SK-N-SH (cell line): ENCODE measurements around the gene LPAR1. TPM values are rescaled to one million over a fixed set of nuclear protein-coding genes. Genes with fewer than 3 reads are reported as not detected.
"Not testable (repeated sequence)": the region's sequence is repeated elsewhere in the genome, so short reads cannot be mapped to it uniquely, and the experiment has no call there.

Source experiments
- CTCF ChIA-PET: fragments of 300-600, 350-600 bp; formaldehyde crosslinking; extraction: SDS; loops from one replicate; lab custom pipeline; 2021; lab: Yijun Ruan, JAX
- POLR2A ChIA-PET: fragments of 350-600 bp; sonication (Branson Sonifier 250); formaldehyde crosslinking; extraction: SDS; loops from one replicate; lab custom pipeline; 2020; ENCODE audit warnings: antibody characterized with exemption, inconsistent platforms; lab: Yijun Ruan, JAX
- DNase-seq: peaks from one replicate; pipeline ENCODE4 v3.0.0; 2012
- H2AFZ ChIP-seq: fragments of 200-600 bp; sonication (generic); 2 replicates; pipeline ENCODE4 v1.8.1; 2016; ENCODE audit warnings: antibody characterized with exemption, mild to moderate bottlenecking, low read depth
- H3F3A ChIP-seq: fragments of 200-600 bp; sonication (generic); replicated peaks from 2 replicates; pipeline ENCODE3; 2016; ENCODE audit warnings: antibody characterized with exemption, mild to moderate bottlenecking; ENCODE audit not compliant: insufficient read depth
- H3K27ac ChIP-seq, 2 experiments: fragments of 200-500 bp in 1 of 2; fragments of 200-600 bp in 1 of 2; sonication (Bioruptor generic) in 1 of 2; sonication (generic), shearing (Covaris generic) in 1 of 2; 2 replicates each; pipeline versions ENCODE4 v1.5.1 to v1.6.1; 2014 to 2016; ENCODE audit warnings: low read depth in 2 of 2, inconsistent platforms in 1 of 2, low read length in 1 of 2, mild to moderate bottlenecking in 1 of 2, mixed read lengths in 1 of 2
- H3K27me3 ChIP-seq: fragments of 200-600 bp; sonication (generic), shearing (Covaris generic); 2 replicates; pipeline ENCODE4 v1.6.1; 2016; ENCODE audit warnings: mixed run types; ENCODE audit not compliant: insufficient read depth
- H3K36me3 ChIP-seq, 2 experiments: fragments of 200-500 bp in 1 of 2; fragments of 200-600 bp in 1 of 2; sonication (Bioruptor generic) in 1 of 2; sonication (generic) in 1 of 2; replicated peaks in 1 of 2; 2 replicates each; pipeline versions ENCODE3 to v1.5.1; 2014 to 2016; ENCODE audit warnings: low read length in 1 of 2, mild to moderate bottlenecking in 1 of 2; ENCODE audit not compliant: insufficient read depth in 2 of 2, control insufficient read depth in 1 of 2
- H3K4me1 ChIP-seq, 2 experiments: fragments of 200-500 bp in 1 of 2; fragments of 200-600 bp in 1 of 2; sonication (Bioruptor generic) in 1 of 2; sonication (generic), shearing (Covaris generic) in 1 of 2; 2 replicates each; pipeline versions ENCODE4 v1.5.1 to v1.6.1; 2014 to 2016; ENCODE audit warnings: low read depth in 1 of 2, low read length in 1 of 2, mixed run types in 1 of 2; ENCODE audit not compliant: insufficient read depth in 2 of 2, control insufficient read depth in 1 of 2
- H3K4me2 ChIP-seq: fragments of 200-600 bp; sonication (generic), shearing (Covaris generic); 2 replicates; pipeline ENCODE4 v1.6.1; 2017; ENCODE audit warnings: mixed run types
- H3K4me3 ChIP-seq, 2 experiments: fragments of 200-500 bp in 1 of 2; fragments of 200-600 bp in 1 of 2; sonication (Bioruptor generic) in 1 of 2; sonication (generic), shearing (Covaris generic) in 1 of 2; 2 replicates each; pipeline versions ENCODE4 v1.5.1 to v1.8.1; 2014 to 2016; ENCODE audit warnings: low read depth in 2 of 2, inconsistent platforms in 1 of 2, low read length in 1 of 2, mild to moderate bottlenecking in 1 of 2, mixed read lengths in 1 of 2, moderate library complexity in 1 of 2
- H3K79me2 ChIP-seq: fragments of 200-600 bp; sonication (generic); 2 replicates; pipeline ENCODE4 v1.8.1; 2017; ENCODE audit warnings: mild to moderate bottlenecking; ENCODE audit not compliant: insufficient read depth
- H3K9ac ChIP-seq: fragments of 200-600 bp; sonication (generic); 2 replicates; pipeline ENCODE4 v1.6.1; 2017; ENCODE audit warnings: mixed run types
- H3K9me2 ChIP-seq: fragments of 200-600 bp; sonication (generic); 2 replicates; pipeline ENCODE4 v1.6.1; 2017; ENCODE audit warnings: mixed run types
- H3K9me3 ChIP-seq: fragments of 200-600 bp; sonication (generic); 2 replicates; pipeline ENCODE4 v1.6.1; 2017; ENCODE audit warnings: mixed run types, mild to moderate bottlenecking, moderate library complexity
- H4K20me1 ChIP-seq: fragments of 200-600 bp; sonication (generic); 2 replicates; pipeline ENCODE4 v1.6.1; 2017; ENCODE audit warnings: mild to moderate bottlenecking, mixed run types; ENCODE audit not compliant: insufficient read depth
- ELF1 ChIP-seq: IDR thresholded peaks from 2 replicates; pipeline ENCODE4 v1.4.0; 2012
- EP300 ChIP-seq, 2 experiments: IDR thresholded peaks; 2 replicates each; pipeline versions ENCODE4 v1.4.0 to v1.6.1; 2012; ENCODE audit warnings: borderline replicate concordance in 1 of 2, low read depth in 1 of 2, low read length in 1 of 2
- EZH2phosphoT487 ChIP-seq: fragments of 200-600 bp; sonication (generic); IDR thresholded peaks from 2 replicates; pipeline ENCODE4 v1.6.1; 2017; ENCODE audit warnings: low read depth, mixed run types, mild to moderate bottlenecking, antibody characterized with exemption, moderate library complexity, borderline replicate concordance
- FOSL2 ChIP-seq: IDR thresholded peaks from 2 replicates; pipeline ENCODE4 v1.4.0; 2012; ENCODE audit warnings: low read depth, mild to moderate bottlenecking, moderate library complexity, borderline replicate concordance
- FOXJ3 ChIP-seq: sonication (generic); formaldehyde crosslinking; IDR thresholded peaks from 2 replicates; pipeline ENCODE4 v1.5.1; 2020; ENCODE audit warnings: mild to moderate bottlenecking, missing genetic modification reagents
- JUND ChIP-seq: IDR thresholded peaks from 2 replicates; pipeline ENCODE4 v1.4.0; 2012
- NRF1 ChIP-seq: IDR thresholded peaks from 2 replicates; pipeline ENCODE4 v1.6.1; 2012; ENCODE audit warnings: low read depth, mild to moderate bottlenecking, low read length
- POLR2AphosphoS5 ChIP-seq: IDR thresholded peaks from 2 replicates; pipeline ENCODE4 v1.6.1; 2012; ENCODE audit warnings: low read depth, low read length
- RAD21 ChIP-seq: IDR thresholded peaks from 2 replicates; pipeline ENCODE4 v1.6.1; 2012; ENCODE audit warnings: mild to moderate bottlenecking, low read length
- RFX5 ChIP-seq: IDR thresholded peaks from 2 replicates; pipeline ENCODE4 v1.6.1; 2012; ENCODE audit warnings: mild to moderate bottlenecking, improper control_type of control experiment, low read length
- SIN3A ChIP-seq: IDR thresholded peaks from 2 replicates; pipeline ENCODE4 v1.6.1; 2012; ENCODE audit warnings: low read depth, mild to moderate bottlenecking, low read length, moderate library complexity, borderline replicate concordance
- TAF1 ChIP-seq: IDR thresholded peaks from 2 replicates; pipeline ENCODE4 v1.6.1; 2012; ENCODE audit warnings: low read depth, mild to moderate bottlenecking, low read length, moderate library complexity, borderline replicate concordance
- WGBS: methylation state at CpG from one replicate; pipeline ENCODE4 v1.1.6; 2017; ENCODE audit warnings: low lambda C conversion rate; 5-methylcytosine and 5-hydroxymethylcytosine counted together
- polyA plus RNA-seq, 3 experiments: library from polyadenylated mRNA; depleted of rRNA; stranded (reverse); fragments of >200 nt; gene quantifications; 2 replicates each; pipeline ENCODE4 v1.2.3, GENCODE V29; 2012
- TF ChIP-seq, protein P1 (sequence below): IDR thresholded peaks from 2 replicates; pipeline ENCODE4; 2012
- TF ChIP-seq, protein P2 (sequence below): IDR thresholded peaks from 2 replicates; pipeline ENCODE4 v1.4.0; 2012; ENCODE audit warnings: low read depth
- TF ChIP-seq, protein P3 (sequence below): fragments of 150-350 bp; IDR thresholded peaks from 2 replicates; pipeline ENCODE4 v1.6.1; 2017; ENCODE audit warnings: antibody characterized with exemption, low read length, low read depth, borderline replicate concordance

Gene LPAR1
- polyA plus RNA-seq, 1 of the 3 experiments (the other 2 are of a cell fraction), result 9.4 TPM

DNA sequence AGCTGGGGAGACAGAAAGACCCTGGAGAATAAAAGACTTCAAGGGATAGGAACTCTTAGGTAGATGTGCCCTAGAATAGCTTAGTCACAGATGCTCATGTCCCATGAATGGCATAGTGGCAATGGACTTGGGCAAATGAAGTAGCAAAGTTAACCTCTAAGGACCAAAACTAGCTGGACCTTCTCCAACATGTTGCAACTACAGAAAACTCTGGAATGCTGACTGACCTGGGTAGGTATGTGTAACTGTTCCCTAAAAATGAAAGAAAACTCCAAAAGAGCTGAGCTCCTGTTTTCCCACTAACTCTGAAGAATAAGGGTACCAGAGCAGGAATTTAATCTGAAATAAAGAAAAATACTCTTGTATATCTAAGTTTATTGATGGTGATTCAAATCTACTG, 12.5 kb upstream of the LPAR1 start:
- no peak overlapping the region for H3K4me3 ChIP-seq
- ChIA-PET POLR2A (no interaction called here), CTCF (interaction anchor here (0.9 to 1.1 kb wide), 2 partner anchors 10 to 226 kb away, joined by 3 read pairs; no protein-coding TSS in a partner anchor)
- no peak overlapping the region for H3K27ac ChIP-seq
- no peaks in the 10 kb centered on the region for H3K27me3 ChIP-seq
- no peaks in the 10 kb centered on the region; a peak in 1 of 4 replicates for H3K4me1 ChIP-seq
- DNase-seq, result no peak
- no peaks in the 10 kb centered on the region for H3K9me3 ChIP-seq
- no peak overlapping the region for H3K9ac ChIP-seq
- H3K4me2 ChIP-seq, result no peak overlapping the region
- H2AFZ ChIP-seq, result no peak overlapping the region
- no peaks in the 10 kb centered on the region for H3K9me2 ChIP-seq
- TF ChIP-seq RFX5, result no peak
- TF ChIP-seq NRF1, result no peak
- no peak for TF ChIP-seq EZH2phosphoT487
- TF ChIP-seq, protein P1, sequence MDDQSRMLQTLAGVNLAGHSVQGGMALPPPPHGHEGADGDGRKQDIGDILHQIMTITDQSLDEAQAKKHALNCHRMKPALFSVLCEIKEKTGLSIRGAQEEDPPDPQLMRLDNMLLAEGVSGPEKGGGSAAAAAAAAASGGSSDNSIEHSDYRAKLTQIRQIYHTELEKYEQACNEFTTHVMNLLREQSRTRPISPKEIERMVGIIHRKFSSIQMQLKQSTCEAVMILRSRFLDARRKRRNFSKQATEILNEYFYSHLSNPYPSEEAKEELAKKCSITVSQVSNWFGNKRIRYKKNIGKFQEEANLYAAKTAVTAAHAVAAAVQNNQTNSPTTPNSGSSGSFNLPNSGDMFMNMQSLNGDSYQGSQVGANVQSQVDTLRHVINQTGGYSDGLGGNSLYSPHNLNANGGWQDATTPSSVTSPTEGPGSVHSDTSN, result no peak
- no peak for TF ChIP-seq ELF1
- no peak for TF ChIP-seq POLR2AphosphoS5
- TF ChIP-seq EP300 (IDR thresholded peaks at IDR 0.05; ENCODE audit: borderline replicate concordance in 1 of 2, low read depth in 1 of 2, low read length in 1 of 2), result no peak
- TF ChIP-seq, protein P2, sequence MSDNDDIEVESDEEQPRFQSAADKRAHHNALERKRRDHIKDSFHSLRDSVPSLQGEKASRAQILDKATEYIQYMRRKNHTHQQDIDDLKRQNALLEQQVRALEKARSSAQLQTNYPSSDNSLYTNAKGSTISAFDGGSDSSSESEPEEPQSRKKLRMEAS, result no peak
- TF ChIP-seq JUND, result no peak
- no peak for TF ChIP-seq FOXJ3 (CRISPR knock-in tag)
- no peak for TF ChIP-seq SIN3A
- TF ChIP-seq FOSL2, result no peak
- TF ChIP-seq TAF1, result no peak
- TF ChIP-seq RAD21, result no peak
- TF ChIP-seq, protein P3, sequence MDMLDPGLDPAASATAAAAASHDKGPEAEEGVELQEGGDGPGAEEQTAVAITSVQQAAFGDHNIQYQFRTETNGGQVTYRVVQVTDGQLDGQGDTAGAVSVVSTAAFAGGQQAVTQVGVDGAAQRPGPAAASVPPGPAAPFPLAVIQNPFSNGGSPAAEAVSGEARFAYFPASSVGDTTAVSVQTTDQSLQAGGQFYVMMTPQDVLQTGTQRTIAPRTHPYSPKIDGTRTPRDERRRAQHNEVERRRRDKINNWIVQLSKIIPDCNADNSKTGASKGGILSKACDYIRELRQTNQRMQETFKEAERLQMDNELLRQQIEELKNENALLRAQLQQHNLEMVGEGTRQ, result no peak
- no peaks in the 10 kb centered on the region for H4K20me1 ChIP-seq
- no peaks in the 10 kb centered on the region for H3K36me3 ChIP-seq
- H3K79me2 ChIP-seq, result no peaks in the 10 kb centered on the region
- no peaks in the 10 kb centered on the region for H3F3A ChIP-seq

DNA sequence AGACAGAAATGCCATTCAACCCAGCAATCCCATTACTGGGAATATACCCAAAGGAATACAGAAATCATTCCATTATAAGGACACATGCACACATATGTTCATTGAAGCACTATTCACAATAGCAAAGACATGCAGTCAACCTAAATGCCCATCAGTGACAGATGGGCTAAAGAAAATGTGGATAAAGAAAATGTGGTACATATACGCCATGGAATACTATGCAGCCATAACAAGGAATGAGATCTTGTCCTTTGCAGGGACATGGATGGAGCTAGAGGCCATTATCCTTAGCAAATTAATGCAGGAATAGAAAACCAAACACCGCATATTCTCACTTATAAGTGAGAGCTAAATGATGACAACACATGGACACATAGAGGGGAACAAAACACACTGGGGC, 9.0 kb upstream of the LPAR1 start:
- CTCF ChIA-PET, H3K27me3 ChIP-seq, H3K9me3 ChIP-seq, H3K36me3 ChIP-seq, H4K20me1 ChIP-seq, H3K79me2 ChIP-seq, H3F3A ChIP-seq, H3K27ac ChIP-seq, H3K4me2 ChIP-seq, H2AFZ ChIP-seq, H3K4me1 ChIP-seq, H3K9ac ChIP-seq, POLR2A ChIA-PET, H3K9me2 ChIP-seq, H3K4me3 ChIP-seq, DNase-seq: not testable (repeated sequence)
- WGBS, result 95% methylated on average over 2 of the region's 2 CpGs
